Measurements from ENCODE around the gene FREY1.

FREY1 gene, protein sequence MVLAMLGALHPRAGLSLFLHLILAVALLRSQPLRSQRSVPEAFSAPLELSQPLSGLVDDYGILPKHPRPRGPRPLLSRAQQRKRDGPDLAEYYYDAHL

DNA sequence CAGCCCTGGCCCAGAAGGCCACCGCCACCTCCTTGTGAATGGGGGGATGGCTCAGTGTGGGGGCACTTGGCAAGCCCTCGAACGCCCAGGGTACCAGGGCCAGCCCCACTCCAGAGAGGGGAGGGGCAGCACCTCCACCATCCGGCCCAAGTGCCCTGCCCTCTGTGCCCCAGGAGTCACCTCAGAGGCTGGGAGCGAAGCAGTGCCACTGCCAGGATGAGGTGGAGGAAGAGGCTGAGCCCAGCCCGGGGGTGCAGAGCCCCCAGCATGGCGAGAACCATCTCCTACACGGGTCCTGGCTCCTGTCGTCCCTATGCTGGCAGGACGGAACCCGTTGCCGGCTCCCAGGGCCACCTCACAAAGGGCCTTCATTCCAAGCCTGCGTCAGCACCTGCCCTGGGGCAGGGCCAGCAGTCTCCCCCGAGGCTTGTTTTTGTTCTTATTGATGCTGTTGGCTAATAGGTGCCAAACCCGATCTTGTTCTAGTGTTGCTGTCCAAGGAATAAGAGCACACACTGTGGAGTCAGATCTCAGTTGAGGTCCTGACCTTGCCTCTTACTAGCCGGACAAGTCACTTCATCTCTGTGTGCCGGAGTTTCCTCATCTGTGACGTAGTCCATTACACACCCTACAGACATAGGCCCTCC, at the start of gene FREY1:
Gene FREY1 (minus strand): TSS at position 307 of the 647 bp plus-strand sequence. CDS start 26 bp downstream, at position 281.
- no peak for DNase-seq

DNA sequence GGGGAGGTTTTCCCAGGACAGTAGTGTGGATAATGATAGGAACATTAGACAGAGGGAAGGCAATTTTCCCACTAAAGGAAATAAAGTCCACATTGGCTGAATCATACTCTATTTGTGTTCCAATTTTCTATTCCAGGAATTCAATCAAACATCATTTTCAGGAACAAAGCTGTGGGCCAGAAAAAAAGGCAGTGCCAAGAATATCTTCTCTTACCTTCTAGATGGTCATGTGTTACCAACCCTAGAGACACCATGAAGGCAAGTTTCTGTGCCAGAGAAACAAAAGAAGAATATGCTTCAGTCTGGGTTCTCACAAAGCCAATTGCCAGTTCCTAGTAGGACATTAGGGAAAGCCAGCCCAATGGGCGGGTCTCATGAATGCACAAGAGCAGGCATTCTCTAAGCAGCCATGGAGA, 42.9 kb upstream of the FREY1 start:
- DNase-seq = no peak

DNA sequence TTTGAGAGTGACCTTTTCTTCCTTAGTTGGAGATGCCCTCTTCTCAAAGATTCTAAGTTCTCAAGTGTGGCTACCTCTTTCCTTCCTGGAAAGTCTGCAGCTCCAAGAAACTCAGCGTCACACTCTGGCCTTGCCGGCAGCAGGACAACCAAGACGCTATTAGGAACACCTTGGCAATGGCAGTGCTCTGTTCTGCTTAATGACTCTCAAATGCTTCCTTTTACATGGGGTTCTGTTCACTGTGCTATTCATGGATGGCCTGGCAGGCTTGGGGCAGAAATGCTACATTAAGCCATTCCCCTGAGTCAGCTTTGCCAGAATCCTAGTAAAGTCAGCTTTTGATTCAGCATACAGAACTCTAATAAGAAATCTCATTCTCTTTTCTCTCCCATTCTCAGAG, 41.3 kb upstream of the FREY1 start:
- no peak for DNase-seq

DNA sequence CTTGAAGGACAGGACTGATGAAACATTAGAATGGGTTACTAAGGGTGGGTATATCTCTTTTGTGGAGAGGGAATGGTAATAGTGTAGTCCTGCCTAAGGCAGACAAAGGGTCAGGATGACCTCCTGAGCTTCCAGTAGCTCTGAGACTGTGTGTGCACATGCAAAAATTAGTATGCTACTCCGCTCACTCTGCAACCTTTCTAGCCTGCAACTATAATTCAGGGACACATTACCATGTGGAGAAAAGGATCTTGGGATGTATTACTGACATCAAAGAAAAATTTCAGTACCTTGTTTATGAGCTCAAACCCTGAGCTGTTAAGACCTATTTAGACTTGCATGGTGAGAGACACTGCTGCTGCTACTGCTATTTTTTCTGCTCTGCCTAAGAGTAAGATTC, 40.8 kb upstream of the FREY1 start:
- no peak for DNase-seq

DNA sequence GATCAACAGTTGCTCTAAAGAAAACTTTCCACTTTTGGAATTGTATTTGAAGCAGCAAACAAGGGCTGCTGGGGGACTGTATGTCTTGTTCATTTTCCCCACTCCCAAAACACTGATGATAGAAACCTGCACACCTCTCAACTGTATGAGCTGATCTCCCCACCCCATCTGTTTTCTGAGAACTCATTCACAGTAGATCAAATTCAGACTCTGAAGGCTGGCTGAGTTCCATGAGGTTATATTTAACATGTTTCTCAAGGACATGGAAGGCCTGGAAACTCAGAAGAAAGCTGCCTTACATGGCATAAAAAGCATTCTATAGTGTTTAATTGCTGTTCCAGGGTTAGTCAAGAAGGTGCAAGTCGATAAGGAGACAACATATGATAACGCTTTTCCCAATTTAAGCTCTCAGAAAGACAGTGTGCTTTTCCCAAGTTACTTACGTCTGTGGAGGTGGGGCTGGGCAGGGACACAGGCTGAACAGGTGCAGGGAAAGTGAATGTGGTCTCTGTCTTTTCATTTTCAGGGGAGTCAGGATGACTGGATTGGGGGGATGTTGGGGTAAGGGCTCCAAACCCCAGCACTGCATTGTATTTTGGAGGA, 38.4 kb upstream of the FREY1 start:
- DNase-seq = no peak

DNA sequence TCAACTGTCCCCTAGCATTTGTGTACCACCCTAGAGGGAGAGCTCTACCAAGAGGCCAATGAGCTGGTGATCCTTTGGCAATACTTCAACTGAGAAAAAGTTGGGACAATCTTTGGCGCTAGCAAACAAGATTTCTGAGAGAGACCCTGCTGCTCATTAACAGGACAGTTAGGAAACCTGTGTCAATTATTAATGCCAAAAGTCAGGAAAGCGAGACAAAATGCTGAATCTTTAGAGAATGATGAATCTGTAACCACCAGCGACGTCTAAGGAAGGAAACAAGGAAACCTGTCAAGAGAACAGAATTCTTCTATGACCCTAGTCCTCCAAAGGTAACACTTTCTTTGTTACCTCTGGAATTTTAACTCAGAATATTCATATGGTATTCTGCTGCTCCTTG, 35.3 kb upstream of the FREY1 start:
- no peak for DNase-seq

DNA sequence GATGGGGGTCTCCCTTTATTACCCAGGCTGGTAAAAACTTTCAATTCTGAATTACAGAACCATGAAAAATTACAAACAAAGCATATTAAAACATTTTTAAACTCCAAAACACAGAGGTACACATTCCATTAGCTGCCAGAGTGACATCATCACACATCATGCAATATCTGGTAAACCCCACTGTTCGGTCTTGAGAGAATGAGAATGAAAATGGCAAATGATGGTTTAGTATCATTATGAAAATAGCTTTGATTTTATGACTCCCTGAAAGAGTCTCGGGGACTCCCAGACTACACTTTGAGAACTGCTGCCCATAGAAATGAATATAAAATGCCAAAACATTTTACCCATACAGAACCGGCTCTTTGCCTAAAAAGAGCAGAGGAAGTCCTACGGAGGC, 34.2 kb upstream of the FREY1 start:
- no peak for DNase-seq

DNA sequence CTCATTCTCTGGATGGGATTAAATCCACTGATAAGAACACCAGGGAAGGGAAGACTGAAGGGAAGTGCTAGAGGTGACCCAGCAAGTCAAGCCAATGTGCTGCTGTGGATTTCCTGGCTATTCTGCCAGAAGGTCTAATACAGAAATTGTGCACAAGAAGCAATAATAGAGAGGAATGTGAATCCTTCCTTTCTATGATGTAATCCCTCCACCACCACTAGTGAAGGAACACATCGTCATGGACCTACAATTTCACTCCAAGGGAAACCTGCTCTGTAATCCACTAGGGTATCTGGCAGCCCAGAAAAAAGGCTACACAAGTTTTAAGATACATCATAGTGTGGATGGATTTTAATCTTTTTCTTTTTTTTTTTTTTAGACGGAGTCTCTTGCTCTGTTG, 32.8 kb upstream of the FREY1 start:
- no peak for DNase-seq

DNA sequence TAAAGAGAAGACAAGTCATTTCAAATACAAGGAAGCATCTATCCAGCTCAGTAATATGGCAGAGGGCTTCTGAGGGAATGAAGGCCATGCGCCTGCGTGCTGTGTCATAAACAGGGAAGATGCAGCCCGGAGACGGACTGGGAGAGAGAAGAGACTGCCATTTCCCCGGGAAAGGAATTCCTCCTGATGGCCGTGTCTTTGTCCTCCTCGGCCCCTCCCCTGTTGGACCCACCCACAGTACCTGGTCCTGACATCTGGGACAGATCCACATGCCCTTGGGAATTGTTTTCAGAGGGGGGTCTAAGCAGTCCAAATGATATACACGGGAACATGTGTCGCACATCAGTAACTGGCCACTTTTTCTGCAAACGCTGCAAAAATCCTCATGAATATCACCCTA, 30.8 kb upstream of the FREY1 start:
- DNase-seq = no peak

DNA sequence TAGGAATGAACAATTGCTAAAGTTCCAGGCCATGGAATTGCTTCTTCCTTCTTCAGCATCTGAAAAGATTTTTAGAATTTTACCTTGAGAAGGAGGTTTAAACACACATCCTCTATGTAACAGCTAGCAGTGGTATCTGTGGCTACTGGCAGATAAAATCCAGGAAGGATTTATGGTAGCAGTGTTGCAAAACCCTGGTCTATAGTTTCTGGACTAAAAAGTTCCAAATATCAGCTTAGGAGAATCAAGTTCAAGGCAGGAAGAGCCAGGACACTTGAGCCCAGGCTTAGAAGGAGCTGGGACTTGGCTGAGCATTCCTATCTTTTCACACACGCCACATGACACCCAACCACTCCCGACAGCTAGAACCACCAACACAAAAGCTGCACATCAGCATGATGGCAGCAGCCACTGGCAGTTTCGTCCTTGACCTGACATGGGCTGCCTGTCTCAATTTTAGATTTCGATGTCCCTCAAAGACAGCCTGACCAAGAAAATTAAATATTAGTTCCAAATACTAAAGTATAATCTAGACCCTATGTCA, 29.5 kb upstream of the FREY1 start:
- no peak for DNase-seq

DNA sequence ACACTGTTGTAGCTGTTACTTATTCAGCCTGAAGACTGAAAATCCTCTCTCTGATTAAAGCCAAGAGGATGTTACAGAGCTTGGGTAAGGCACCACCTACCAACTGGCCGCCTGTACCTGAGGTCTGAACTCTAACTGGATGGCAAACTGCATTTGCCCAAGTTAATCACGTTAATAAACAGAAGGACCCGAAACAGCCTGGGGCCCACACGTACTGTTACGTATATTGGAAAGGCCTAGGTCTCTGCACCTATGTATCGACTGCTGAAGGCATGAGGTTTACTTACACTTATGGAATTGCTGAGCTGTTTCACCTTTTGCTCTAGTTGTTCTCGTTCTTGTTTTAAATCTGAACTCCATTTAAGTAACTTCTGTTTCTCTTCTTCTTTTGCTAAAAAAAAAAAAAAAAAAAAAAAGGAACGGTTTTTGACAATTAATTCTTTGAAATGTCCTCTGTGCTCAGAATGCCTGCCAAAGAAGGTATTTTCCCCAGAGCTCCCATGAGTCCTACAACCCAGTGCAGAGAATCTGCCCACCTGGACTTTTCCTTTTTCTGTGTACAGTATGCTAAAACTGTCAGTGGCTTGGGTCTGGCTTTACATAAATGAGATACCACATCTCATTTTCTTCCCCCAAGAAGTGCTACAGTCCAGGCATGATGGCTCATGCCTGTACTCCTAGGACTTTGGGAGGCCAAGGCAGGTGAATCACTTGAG, 28.4 kb upstream of the FREY1 start:
- DNase-seq = no peak

DNA sequence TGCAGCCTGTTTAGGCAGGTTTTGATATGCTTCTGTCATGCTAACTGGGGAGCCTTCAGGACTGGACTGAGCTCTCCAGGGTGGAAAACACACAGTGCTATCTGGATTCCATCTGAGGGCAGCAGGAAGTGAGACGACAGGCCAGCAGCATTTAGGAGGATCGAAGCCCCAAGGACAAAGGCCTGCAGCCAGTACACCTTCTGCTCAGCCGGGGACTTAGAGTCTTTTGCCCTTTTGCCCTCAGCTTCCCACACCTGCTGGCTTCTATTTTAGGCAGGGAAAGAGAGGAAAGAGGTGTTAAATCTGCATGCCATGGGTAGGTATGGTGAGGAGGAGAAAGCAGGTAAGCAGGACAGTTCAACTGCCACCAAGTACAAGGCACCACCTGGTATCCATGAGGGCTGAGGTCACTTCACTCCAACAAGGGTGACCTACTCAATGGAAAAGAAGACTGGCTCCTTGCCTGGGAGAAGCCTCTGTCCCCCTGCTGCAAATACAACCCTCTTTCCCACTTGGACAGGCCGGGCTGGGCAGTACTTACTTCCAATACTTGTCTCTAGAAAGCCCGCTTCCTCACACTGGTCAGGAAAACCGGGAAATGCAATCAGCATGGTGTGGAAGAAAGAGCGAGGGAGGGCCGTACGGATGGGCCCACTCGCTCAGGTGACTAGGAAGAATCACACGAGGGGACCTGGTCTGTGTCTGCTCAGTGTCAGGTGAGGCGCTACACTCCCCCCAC, 27.7 kb upstream of the FREY1 start:
- peak; percentile 53 for DNase-seq

DNA sequence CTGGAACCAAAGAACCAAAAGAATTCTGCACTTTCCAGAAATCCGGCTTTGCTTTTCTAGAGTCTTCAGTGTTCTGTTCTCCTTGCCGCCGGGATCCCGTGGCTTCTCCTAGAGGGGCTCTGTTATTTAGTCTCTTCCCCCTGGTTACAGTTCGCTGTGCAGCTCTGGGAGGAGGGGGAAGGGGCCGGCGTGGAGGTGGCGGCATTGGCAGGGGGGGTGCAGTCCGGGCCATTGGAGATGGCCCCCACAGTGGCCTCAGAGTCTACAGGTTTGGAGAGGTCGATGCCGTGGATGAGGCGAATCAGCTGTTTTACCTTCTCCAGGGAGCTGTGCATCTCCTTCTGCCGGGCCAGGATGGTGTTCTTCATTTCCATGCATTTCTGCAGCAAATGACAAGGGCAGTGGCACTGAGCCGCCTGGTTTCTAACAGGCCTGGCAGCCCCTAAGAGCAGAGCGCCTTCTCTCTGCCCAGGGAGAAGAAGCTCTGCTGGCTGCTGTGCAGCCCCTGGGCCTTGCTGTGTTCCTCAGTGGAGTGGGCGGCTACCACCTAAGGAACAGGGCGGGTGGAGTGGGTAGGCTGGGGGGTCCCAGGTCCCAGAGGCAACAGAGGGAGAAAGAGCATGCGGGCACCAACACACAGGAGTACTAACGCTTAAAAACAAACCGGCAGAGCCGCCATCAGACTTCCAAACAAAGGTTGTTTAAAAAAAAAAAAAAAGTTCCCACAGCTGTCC, 26.9 kb upstream of the FREY1 start:
- DNase-seq = no peak

DNA sequence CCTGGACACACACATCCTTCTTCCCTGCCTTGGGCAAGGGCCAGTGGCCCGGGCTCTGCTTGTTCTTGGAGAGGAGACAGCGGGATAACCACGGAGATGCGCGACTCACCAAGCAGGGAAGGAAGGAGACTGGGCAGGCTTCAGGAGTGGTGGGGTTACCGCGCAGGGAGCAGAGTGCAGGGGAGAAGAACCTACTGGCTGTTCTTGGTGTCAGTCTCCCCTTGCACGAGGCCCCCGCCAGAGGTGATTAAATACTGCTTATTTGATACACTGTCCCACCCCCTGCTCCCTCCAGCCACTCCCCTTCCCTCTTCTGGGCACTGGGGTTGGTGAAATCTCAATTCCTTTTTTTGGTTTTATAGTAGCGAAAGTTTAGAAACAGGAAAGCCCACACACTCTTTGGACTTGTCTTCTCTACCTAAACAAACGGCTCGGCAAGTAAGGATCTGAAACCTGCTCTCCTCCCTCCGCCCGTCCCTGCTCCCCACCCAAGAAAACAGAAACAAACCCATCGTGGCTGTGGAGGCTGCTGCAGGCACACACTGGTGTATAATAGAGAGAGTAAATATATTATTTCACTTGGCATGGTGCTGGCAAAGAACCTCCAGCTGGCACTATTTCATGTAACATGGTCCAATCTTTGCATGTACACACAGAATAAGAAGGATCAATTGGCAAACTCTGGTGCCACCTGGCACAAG, 26.2 kb upstream of the FREY1 start:
- DNase-seq = no peak

DNA sequence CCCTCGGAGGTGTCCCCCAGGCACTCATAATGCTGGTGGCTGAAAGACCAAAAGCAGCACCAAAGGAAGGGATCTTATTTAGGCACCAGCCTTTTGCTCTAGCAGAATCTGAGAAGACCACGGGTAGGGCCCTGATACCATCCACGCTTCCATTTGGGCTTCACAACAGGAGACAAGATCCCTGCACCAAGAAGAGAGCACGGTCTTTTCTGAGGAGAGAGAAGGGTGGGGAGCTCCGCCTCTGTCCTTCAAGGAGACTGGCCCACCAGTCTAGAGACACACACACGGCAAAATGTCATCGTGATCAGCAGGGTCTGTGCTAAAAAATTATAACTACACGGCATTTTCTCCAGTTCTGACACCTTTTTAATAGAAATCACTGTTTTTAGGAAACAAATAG, 25.1 kb upstream of the FREY1 start:
- no peak for DNase-seq

DNA sequence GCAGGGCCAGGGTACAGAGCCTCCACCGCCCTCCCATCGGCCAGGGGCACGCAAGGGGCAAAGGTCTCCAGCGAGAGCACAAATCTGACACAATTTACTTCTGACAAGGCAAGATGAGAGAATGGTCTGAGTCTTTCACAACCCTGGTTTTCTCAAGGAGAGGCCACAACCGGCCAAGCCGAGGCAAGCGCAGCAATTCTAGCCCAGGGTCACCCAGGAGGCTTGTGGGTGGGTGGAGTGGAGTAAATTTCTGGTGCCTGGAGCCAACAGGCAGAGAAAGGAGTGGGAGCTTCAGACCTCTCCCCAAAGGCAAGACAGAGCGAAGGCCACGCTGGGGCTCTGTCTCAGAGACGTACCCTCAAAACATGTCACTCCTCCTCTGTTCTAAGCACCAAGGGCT, 24.7 kb upstream of the FREY1 start:
- no peak for DNase-seq

DNA sequence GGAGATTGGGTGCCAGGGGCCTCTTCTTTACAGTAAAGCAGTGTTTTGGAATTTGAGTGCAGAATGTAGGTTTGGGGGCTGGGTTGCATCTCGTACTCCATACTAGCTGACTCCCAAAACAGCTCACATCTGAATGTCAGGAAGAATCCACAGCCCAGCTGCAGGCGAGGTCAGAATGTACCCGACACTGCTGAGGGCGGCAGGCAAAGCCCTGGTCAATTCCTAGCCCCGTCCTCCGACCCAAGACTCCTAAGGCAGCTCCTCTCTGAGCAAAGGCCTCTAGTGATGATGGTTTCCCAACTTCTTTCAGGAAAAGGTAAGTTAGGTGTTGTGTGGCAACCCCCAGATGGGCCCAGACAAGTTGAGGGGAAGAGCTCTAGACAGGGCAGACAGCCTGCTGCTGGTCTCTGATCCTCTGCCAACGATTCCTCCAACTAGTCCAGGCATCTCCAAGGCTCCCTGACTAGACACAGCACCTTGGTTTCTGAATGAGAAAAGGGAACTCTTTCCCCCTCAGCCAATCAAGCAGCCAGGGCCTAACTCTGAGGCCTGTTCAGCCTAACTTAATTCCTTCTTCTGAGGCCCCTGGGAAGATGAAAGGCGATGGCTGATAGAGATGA, 24.0 kb upstream of the FREY1 start:
- no peak for DNase-seq

DNA sequence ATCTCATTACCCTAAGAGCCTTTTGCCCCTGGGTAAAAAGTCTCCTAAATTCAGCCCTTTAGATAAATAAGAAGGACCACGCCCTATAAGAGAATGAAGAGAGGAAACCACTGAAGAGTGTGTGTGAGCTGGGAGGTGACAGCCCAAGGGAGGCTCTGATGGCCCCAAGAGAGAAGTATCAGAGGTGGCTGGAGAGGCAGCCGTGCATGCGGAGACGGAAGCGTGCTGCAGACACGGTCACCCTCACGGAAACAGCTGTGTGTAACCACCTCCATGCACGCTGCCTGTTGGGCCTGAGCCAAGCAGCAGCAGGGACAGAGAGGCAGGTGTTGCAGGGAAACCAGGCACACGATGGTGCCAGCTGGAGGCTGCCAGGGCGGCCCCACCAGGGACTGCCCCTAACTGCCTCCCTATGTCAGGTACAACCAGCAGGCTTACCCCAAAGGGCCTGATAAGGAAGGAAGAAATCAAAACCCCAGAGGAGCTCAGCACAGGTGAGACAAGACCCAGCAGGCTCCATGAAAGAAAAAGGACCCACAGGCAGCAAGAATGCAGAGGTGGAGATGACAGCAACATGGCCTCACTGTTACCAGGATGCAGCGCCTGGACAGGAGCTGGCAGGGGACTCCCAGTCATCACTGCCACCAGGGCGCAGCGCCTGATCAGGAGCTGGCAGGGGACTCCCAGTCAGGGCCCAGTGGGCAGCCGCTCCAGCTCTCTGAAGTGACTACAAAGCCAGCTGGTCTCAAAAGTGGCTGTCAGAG, 23.1 kb upstream of the FREY1 start:
- peak; percentile 89 for DNase-seq

DNA sequence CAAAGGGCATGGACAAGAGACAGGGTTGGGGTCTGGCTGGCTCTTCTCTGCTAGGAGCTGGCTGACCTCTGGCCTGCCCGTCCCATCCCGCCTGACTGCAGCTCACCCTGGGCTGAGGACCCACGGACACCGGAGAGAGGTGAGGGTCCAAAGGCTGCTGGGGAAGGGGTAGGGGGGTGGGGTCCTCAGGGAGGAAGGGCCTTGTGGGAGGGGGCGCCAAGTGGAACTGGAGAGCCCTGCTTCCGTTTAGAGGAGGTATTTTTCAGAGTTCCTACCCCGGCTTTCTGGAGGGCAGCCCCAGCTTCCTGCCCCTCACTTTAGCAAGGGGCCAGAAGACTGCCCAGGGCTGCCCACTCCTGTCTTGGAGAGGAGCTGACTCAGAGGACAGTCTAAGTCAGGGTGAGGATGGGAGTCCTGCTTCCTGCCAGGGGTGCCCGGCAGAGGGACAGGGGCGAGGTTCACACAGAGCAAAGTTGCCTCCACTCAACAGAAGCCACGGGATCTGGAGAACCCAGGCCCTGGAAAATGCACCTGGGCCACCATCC, 22.5 kb upstream of the FREY1 start:
- no peak for DNase-seq

DNA sequence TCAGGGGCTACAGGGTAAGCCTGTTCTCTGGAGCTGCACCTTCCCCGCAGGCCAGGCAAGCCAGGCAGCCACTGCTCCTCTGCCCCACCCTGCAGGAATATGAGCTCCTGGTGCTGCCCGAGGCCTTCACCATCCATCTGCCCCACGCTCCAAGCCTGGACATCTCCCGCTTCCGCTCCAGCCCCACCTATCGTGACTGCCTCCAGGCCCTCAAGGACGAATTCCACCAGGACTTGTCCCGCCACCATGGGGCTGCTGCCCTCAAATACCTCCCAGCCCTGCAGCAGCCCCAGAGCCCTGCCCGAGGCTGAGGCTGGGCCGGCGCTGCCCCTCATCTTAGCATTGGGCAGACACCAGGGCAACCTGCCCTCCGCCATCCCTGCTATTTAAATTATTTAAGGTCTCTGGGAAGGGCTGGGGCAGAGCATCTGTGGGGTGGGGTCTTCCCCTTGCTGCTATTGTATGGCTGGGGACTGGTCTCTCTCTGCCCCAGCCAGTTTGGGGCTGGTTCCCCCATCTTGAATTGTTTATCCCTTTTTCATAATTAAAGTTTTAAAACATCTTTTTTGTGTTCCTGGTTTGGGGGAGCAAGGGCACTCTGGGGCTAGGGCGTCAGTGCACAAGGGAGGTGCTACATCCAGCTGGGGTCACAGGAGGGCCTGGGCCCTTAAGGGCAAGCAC, 21.6 kb upstream of the FREY1 start:
- DNase-seq = no peak
